Thyroid gland (tissue), 4 donors: Measurements from ENCODE around the gene SACM1L.

Experiments used
- CTCF ChIP-seq, 6 experiments: fragments of 200-600 bp in 3 of 6; fragments of 450-650 bp in 3 of 6; sonication (generic) in 3 of 6; IDR thresholded peaks; one replicate each; pipeline ENCODE4 v1.5.1; 2016 to 2019; ENCODE audit warnings: antibody characterized with exemption in 6 of 6, mild to moderate bottlenecking in 2 of 6, inconsistent platforms in 1 of 6, moderate library complexity in 1 of 6
- POLR2A ChIP-seq, 2 donors: fragments of 450-650 bp; IDR thresholded peaks; one replicate each; pipeline ENCODE4 v1.6.1; 2017; ENCODE audit warnings: antibody characterized with exemption in 2 of 2, mild to moderate bottlenecking in 2 of 2, moderate library complexity in 1 of 2

DNA sequence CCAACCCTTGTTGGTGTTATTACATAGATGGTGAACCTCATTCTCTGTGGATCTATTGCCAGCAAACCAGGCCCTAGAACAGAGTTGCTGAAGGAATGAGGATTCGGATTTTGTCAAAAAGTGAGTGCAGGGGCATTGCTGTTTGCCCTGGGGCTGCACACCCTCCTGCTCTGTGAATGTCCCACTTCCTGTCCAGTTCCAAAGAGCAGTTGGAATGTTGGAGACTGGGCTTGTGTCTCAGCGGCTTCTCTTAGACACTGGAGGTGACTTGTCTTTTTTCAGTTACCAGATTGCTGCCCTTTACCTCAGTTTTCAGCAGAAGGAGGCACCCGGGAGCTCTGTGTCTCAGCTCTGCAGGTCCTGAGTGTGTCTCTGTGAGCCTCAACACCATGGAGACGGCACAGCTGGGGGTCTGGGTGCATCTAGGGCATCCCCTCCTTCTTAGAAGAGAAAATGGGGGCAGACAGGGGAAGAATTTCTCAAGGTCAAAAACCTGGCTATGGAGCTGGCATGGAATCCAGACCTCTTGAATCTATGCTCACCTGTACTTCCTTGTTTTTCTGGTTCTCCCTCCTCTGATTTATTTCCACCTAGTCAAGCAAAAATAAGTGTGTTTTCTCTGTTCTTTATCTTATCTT, 48.4 kb upstream of the SACM1L start:
- TF ChIP-seq CTCF (IDR thresholded peaks at IDR 0.05), result no peak
- no peak for TF ChIP-seq POLR2A (IDR thresholded peaks at IDR 0.05)
